ENCODE data around the gene CLASP1.

- TF ChIP-seq CTCF (IDR thresholded peaks at IDR 0.05) (no peak), POLR2A (IDR thresholded peaks at IDR 0.05) (no peak)
Measured at GRCh38 chr2:121375621-121376159, 273.6 kb downstream of the CLASP1 start.
